C4-2B (cell line): ENCODE measurements around the gene GID8.

Source experiments
- CTCF ChIP-seq: fragments of 450-650 bp; conservative IDR thresholded peaks from 2 replicates; pipeline ENCODE4 v1.5.1; 2017; ENCODE audit warnings: mild to moderate bottlenecking
- ZFX ChIP-seq: fragments of 450-650 bp; IDR thresholded peaks from 2 replicates; pipeline ENCODE4 v1.6.1; 2017

- TF ChIP-seq CTCF (no peak), ZFX (no peak)
Observed at GRCh38 chr20:62977613-62978560, 39.9 kb downstream of the GID8 start.
